K562 (cell line): ENCODE results near the gene LSR. TPM values are rescaled to one million over a fixed set of nuclear protein-coding genes. Genes with fewer than 3 reads are reported as not detected.
A peak's percentile ranks its signal among the peaks of the same experiment; 100 is the strongest.

Experiments
- FOXJ2 ChIP-seq: fragments of 200-800 bp; sonication (Bioruptor generic); IDR thresholded peaks from 2 replicates; pipeline ENCODE4 v1.6.1; 2016; ENCODE audit warnings: missing genetic modification characterization, missing compliant biosample characterization
- HDAC1 ChIP-seq, 2 experiments: fragments of 450-650 bp; IDR thresholded peaks; 2 replicates each; pipeline ENCODE4 v1.6.1; 2016 to 2017; ENCODE audit warnings: inconsistent platforms in 1 of 2, mild to moderate bottlenecking in 1 of 2, moderate library complexity in 1 of 2
- HMGN3 ChIP-seq: IDR thresholded peaks from 2 replicates; pipeline ENCODE4 v1.6.1; 2011; ENCODE audit warnings: borderline replicate concordance, low read depth, mild to moderate bottlenecking, mixed read lengths, low read length; ENCODE audit not compliant: insufficient read length; ENCODE audit errors: extremely low read depth
- POLR2AphosphoS2 ChIP-seq: IDR thresholded peaks from 2 replicates; pipeline ENCODE4 v1.6.1; 2012; ENCODE audit warnings: low read length, improper control_type of control experiment
- SMAD3 ChIP-seq: fragments of 450-650 bp; formaldehyde crosslinking; conservative IDR thresholded peaks from 2 replicates; pipeline ENCODE4 v1.4.0; 2020; ENCODE audit warnings: mild to moderate bottlenecking
- ZBTB1 ChIP-seq: sonication (generic); formaldehyde crosslinking; IDR thresholded peaks from 2 replicates; pipeline ENCODE4 v1.8.1; 2023; ENCODE audit warnings: missing genetic modification reagents, low read depth, mild to moderate bottlenecking, borderline replicate concordance
- polyA plus RNA-seq, 8 experiments: library from polyadenylated mRNA; depleted of rRNA in 4 of 8; stranded (reverse) in 5 of 8; unstranded in 3 of 8; fragments of >200 nt; fragmentation: Nextera tagmentation in 2 of 8; fragmentation: Illumina TruSeq in 1 of 8; extraction: Ambion mirVana in 2 of 8; extraction: Trizol in 1 of 8; gene quantifications; 2 replicates each; pipeline versions ENCODE4 v1.2.1 to v1.2.3, GENCODE V29; 2011 to 2014; ENCODE audit warnings: inconsistent platforms in 1 of 8, missing spikeins in 1 of 8
- total RNA-seq, 7 experiments: library from RNA; depleted of rRNA in 6 of 7; stranded (reverse); fragments of >200 nt in 6 of 7; fragmentation: Illumina TruSeq in 2 of 7; extraction: Trizol in 2 of 7; gene quantifications; 2 replicates each; pipeline versions ENCODE4 v1.2.1 to v1.2.3, GENCODE V29; 2011 to 2021; ENCODE audit warnings: low replicate concordance in 1 of 7
- TF ChIP-seq, protein P1 (sequence below): fragments of 450-650 bp; IDR thresholded peaks from 2 replicates; pipeline ENCODE4 v1.6.1; 2016; ENCODE audit warnings: mild to moderate bottlenecking, moderate library complexity
- TF ChIP-seq, protein P2 (sequence below): sonication (generic); formaldehyde crosslinking; IDR thresholded peaks from 2 replicates; pipeline ENCODE4 v1.8.0; 2023; ENCODE audit warnings: mild to moderate bottlenecking, missing genetic modification reagents
- TF ChIP-seq, protein P3 (sequence below): fragments of 250-450 bp; sonication (Bioruptor Pico); IDR thresholded peaks from 2 replicates; pipeline ENCODE4 v1.4.0; 2020
- TF ChIP-seq, protein P4 (sequence below): sonication (generic); formaldehyde crosslinking; IDR thresholded peaks from 2 replicates; pipeline ENCODE4 v1.8.0; 2022; ENCODE audit warnings: missing genetic modification reagents, mild to moderate bottlenecking, borderline replicate concordance

Gene LSR
- total and polyA plus RNA-seq, 9 of the 15 experiments (the other 6 are each of a cell fraction or from before 2014, with no cell fraction given): 0.44 to 87.9 (median 28.0) TPM

DNA sequence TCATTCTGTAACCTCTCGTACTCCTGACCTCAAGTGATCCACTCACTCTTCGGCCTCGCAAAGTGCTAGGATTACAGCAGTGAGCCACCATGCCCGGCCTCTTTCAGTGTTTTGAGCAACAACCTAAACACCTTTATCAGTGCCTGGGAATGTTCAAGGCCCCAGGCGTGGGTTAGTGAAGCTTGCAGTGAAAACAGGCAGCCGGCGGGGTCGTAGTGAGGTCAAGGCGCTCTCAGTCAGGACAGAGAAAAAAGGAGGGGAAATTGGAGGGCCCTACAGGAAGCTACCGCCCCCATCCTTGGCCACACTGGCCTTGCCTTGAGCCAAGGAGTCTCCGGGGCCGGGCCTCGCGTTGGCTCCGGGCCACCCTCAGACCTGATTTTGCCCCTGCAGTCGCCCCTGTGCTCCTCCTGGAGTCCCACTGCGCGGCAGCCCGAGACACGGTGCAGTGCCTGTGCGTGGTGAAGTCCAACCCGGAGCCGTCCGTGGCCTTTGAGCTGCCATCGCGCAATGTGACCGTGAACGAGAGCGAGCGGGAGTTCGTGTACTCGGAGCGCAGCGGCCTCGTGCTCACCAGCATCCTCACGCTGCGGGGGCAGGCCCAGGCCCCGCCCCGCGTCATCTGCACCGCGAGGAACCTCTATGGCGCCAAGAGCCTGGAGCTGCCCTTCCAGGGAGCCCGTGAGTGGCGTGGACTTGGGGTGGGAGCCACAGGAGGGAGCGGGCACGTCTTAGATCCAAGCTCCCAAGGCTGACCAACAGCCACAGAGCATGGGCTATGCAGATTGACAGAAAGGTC is 60.9 kb downstream of the LSR start (continued):
- TF ChIP-seq, protein P1, sequence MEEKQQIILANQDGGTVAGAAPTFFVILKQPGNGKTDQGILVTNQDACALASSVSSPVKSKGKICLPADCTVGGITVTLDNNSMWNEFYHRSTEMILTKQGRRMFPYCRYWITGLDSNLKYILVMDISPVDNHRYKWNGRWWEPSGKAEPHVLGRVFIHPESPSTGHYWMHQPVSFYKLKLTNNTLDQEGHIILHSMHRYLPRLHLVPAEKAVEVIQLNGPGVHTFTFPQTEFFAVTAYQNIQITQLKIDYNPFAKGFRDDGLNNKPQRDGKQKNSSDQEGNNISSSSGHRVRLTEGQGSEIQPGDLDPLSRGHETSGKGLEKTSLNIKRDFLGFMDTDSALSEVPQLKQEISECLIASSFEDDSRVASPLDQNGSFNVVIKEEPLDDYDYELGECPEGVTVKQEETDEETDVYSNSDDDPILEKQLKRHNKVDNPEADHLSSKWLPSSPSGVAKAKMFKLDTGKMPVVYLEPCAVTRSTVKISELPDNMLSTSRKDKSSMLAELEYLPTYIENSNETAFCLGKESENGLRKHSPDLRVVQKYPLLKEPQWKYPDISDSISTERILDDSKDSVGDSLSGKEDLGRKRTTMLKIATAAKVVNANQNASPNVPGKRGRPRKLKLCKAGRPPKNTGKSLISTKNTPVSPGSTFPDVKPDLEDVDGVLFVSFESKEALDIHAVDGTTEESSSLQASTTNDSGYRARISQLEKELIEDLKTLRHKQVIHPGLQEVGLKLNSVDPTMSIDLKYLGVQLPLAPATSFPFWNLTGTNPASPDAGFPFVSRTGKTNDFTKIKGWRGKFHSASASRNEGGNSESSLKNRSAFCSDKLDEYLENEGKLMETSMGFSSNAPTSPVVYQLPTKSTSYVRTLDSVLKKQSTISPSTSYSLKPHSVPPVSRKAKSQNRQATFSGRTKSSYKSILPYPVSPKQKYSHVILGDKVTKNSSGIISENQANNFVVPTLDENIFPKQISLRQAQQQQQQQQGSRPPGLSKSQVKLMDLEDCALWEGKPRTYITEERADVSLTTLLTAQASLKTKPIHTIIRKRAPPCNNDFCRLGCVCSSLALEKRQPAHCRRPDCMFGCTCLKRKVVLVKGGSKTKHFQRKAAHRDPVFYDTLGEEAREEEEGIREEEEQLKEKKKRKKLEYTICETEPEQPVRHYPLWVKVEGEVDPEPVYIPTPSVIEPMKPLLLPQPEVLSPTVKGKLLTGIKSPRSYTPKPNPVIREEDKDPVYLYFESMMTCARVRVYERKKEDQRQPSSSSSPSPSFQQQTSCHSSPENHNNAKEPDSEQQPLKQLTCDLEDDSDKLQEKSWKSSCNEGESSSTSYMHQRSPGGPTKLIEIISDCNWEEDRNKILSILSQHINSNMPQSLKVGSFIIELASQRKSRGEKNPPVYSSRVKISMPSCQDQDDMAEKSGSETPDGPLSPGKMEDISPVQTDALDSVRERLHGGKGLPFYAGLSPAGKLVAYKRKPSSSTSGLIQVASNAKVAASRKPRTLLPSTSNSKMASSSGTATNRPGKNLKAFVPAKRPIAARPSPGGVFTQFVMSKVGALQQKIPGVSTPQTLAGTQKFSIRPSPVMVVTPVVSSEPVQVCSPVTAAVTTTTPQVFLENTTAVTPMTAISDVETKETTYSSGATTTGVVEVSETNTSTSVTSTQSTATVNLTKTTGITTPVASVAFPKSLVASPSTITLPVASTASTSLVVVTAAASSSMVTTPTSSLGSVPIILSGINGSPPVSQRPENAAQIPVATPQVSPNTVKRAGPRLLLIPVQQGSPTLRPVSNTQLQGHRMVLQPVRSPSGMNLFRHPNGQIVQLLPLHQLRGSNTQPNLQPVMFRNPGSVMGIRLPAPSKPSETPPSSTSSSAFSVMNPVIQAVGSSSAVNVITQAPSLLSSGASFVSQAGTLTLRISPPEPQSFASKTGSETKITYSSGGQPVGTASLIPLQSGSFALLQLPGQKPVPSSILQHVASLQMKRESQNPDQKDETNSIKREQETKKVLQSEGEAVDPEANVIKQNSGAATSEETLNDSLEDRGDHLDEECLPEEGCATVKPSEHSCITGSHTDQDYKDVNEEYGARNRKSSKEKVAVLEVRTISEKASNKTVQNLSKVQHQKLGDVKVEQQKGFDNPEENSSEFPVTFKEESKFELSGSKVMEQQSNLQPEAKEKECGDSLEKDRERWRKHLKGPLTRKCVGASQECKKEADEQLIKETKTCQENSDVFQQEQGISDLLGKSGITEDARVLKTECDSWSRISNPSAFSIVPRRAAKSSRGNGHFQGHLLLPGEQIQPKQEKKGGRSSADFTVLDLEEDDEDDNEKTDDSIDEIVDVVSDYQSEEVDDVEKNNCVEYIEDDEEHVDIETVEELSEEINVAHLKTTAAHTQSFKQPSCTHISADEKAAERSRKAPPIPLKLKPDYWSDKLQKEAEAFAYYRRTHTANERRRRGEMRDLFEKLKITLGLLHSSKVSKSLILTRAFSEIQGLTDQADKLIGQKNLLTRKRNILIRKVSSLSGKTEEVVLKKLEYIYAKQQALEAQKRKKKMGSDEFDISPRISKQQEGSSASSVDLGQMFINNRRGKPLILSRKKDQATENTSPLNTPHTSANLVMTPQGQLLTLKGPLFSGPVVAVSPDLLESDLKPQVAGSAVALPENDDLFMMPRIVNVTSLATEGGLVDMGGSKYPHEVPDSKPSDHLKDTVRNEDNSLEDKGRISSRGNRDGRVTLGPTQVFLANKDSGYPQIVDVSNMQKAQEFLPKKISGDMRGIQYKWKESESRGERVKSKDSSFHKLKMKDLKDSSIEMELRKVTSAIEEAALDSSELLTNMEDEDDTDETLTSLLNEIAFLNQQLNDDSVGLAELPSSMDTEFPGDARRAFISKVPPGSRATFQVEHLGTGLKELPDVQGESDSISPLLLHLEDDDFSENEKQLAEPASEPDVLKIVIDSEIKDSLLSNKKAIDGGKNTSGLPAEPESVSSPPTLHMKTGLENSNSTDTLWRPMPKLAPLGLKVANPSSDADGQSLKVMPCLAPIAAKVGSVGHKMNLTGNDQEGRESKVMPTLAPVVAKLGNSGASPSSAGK: peak; percentile 100
- TF ChIP-seq ZBTB1 (CRISPR knock-in tag) (no peak), HDAC1 (IDR thresholded peaks at IDR 0.05) (peak in 1 of 2 experiments; percentile 43; a peak in 2 of 4 replicates), HMGN3 (no peak), POLR2AphosphoS2 (no peak), SMAD3 (CRISPR knock-in tag) (0 out of 2 replicates have a peak, but pooled peaks have one; percentile 25), FOXJ2 (0 out of 2 replicates have a peak, but pooled peaks have one; percentile 31)
- TF ChIP-seq, protein P2, sequence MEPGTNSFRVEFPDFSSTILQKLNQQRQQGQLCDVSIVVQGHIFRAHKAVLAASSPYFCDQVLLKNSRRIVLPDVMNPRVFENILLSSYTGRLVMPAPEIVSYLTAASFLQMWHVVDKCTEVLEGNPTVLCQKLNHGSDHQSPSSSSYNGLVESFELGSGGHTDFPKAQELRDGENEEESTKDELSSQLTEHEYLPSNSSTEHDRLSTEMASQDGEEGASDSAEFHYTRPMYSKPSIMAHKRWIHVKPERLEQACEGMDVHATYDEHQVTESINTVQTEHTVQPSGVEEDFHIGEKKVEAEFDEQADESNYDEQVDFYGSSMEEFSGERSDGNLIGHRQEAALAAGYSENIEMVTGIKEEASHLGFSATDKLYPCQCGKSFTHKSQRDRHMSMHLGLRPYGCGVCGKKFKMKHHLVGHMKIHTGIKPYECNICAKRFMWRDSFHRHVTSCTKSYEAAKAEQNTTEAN (CRISPR knock-in tag): no peak
- TF ChIP-seq, protein P3, sequence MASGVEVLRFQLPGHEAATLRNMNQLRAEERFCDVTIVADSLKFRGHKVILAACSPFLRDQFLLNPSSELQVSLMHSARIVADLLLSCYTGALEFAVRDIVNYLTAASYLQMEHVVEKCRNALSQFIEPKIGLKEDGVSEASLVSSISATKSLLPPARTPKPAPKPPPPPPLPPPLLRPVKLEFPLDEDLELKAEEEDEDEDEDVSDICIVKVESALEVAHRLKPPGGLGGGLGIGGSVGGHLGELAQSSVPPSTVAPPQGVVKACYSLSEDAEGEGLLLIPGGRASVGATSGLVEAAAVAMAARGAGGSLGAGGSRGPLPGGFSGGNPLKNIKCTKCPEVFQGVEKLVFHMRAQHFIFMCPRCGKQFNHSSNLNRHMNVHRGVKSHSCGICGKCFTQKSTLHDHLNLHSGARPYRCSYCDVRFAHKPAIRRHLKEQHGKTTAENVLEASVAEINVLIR (CRISPR knock-in tag): no peak
- TF ChIP-seq, protein P4, sequence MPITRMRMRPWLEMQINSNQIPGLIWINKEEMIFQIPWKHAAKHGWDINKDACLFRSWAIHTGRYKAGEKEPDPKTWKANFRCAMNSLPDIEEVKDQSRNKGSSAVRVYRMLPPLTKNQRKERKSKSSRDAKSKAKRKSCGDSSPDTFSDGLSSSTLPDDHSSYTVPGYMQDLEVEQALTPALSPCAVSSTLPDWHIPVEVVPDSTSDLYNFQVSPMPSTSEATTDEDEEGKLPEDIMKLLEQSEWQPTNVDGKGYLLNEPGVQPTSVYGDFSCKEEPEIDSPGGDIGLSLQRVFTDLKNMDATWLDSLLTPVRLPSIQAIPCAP: no peak
